Mucosa of descending colon (tissue), 3 donors: ENCODE data around the gene AP1S3. TPM values are rescaled to one million over a fixed set of nuclear protein-coding genes. Genes with fewer than 3 reads are reported as not detected.

Experiments used
- ATAC-seq: fragments of 200-7000 bp; cut with Tn5 transposase; one replicate; pipeline ENCODE4 v1.9.1; 2020; ENCODE audit warnings: mild to moderate bottlenecking, moderate library complexity
- DNase-seq, 3 donors: peaks; one replicate each; pipeline ENCODE4 v3.0.0-alpha.2; 2020
- H3K36me3 ChIP-seq: fragments of 200-600 bp; one replicate; pipeline ENCODE4 v1.8.0; 2021; ENCODE audit warnings: low read depth, mild to moderate bottlenecking
- H3K4me1 ChIP-seq: fragments of 200-600 bp; one replicate; pipeline ENCODE4 v1.8.0; 2021; ENCODE audit warnings: low read depth, mild to moderate bottlenecking
- H3K4me3 ChIP-seq: fragments of 200-600 bp; one replicate; pipeline ENCODE4 v1.8.0; 2021; ENCODE audit warnings: mild to moderate bottlenecking
- H3K9me3 ChIP-seq: fragments of 200-600 bp; one replicate; pipeline ENCODE4 v1.8.0; 2021; ENCODE audit warnings: mild to moderate bottlenecking
- intact Hi-C, 2 donors: fragments of 100-400 bp; cut with DNase I in 1 of 2; cut with micrococcal nuclease in 1 of 2; formaldehyde crosslinking; loops; one replicate each; pipeline versions ENCODE4 v1.11.0 to v1.11.1; 2022; cut with DNase I, micrococcal nuclease
- total RNA-seq, 3 donors: library from RNA; stranded (reverse); fragmentation: NEBNext Ultra II Directional in 2 of 3; extraction: Animal tissue kit (Norgen Biotek cat#: 25700) in 2 of 3; gene quantifications; one replicate each; pipeline versions ENCODE4 v1.2.1 to v1.2.4, GENCODE V29; 2021 to 2023
- TF ChIP-seq, protein P1 (sequence below): fragments of 200-600 bp; IDR thresholded peaks from one replicate; pipeline ENCODE4 v1.8.0; 2022; ENCODE audit warnings: antibody characterized with exemption, mild to moderate bottlenecking
- donor health status: DM: no; HTN: no; CAD: no; lungs with moderate emphysema.
- donor health status: DM: no; HTN: no; CAD: no.
- donor health status: DM: no; HTN: yes; CAD: no.

AP1S3 gene
- total RNA-seq, 3 donors from 2014 or later = 3.5 to 8.6 (median 5.0) TPM

DNA sequence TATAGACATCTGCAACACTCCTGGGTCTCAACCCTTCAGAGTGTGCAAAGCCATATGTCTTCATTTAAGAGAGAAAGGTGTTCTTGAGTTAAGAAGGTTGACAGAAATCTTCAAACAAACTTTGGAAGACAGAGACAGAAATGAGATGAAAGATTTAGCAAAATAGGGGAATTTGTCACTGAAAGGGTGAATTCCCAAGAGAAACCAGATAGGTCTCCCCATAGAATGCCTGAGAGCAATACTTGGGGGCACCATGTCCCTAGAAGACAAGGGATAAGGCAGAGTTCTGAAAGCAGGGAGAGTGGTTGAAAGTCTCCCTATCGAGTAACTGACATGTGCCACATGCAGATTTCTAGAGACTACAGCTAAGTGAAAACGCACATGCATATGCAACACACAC, 50.0 kb downstream of the AP1S3 start:
- H3K9me3 ChIP-seq = no peaks in the 10 kb centered on the region
- TF ChIP-seq, protein P1, sequence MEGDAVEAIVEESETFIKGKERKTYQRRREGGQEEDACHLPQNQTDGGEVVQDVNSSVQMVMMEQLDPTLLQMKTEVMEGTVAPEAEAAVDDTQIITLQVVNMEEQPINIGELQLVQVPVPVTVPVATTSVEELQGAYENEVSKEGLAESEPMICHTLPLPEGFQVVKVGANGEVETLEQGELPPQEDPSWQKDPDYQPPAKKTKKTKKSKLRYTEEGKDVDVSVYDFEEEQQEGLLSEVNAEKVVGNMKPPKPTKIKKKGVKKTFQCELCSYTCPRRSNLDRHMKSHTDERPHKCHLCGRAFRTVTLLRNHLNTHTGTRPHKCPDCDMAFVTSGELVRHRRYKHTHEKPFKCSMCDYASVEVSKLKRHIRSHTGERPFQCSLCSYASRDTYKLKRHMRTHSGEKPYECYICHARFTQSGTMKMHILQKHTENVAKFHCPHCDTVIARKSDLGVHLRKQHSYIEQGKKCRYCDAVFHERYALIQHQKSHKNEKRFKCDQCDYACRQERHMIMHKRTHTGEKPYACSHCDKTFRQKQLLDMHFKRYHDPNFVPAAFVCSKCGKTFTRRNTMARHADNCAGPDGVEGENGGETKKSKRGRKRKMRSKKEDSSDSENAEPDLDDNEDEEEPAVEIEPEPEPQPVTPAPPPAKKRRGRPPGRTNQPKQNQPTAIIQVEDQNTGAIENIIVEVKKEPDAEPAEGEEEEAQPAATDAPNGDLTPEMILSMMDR = no peak
- ATAC-seq = no peak
- intact Hi-C loops = no loop called here
- H3K4me3 ChIP-seq = no peak overlapping the region
- H3K36me3 ChIP-seq = no peaks in the 10 kb centered on the region
- H3K4me1 ChIP-seq = peaks cover 5% of the 10 kb centered on the region
- DNase-seq = no peak

DNA sequence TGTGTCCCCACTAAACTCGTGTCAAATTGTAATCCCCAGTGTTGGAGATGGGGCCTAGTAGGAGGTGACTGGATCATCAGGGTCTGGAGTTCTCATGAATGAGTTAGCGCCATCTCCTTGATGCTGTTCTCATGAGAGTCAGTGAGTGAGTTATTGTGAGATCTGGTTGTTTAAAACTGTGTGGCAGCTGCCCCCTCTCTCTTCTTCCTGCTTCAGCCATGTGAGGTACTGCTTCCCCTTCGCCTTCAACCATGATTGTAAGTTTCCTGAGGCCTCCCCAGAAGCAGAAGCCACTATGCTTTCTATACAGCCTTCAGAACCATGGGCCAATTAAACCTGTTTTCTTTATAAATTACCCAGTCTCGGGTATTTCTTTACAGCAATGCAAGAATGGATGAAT, 50.4 kb downstream of the AP1S3 start:
- Histone ChIP-seq H3K4me3 (no peak overlapping the region), H3K4me1 (peaks cover 5% of the 10 kb centered on the region), H3K9me3 (no peaks in the 10 kb centered on the region), H3K36me3 (no peaks in the 10 kb centered on the region)
- no peak for DNase-seq
- ATAC-seq = no peak
- TF ChIP-seq, protein P1 = no peak
- intact Hi-C loops = no loop called here

DNA sequence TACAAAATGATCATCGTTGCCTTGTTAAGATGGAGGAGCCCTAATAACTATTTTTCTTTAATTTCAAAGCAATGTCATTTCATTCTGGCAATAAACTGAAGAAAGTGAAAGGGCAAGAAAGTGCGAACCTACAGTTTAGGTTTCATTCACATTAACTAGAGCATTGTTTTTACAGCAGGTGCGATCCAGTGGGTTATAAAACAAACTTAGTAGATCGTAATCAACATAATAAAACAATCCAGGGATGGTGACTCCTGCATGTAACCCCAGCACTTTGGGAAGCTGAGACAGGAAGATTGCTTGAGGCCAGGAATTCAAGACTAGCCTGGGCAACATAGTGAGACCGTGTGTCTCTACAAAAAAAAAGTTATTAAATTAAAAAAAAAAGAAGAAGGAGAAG, 51.1 kb downstream of the AP1S3 start:
- intact Hi-C loops = no loop called here
- ATAC-seq (peak; percentile 97), DNase-seq (peak in 1 of 3 donors; percentile 27)
- Histone ChIP-seq H3K4me1 (peaks cover 5% of the 10 kb centered on the region), H3K9me3 (no peaks in the 10 kb centered on the region), H3K36me3 (no peaks in the 10 kb centered on the region), H3K4me3 (no peak overlapping the region)
- TF ChIP-seq, protein P1 = no peak

DNA sequence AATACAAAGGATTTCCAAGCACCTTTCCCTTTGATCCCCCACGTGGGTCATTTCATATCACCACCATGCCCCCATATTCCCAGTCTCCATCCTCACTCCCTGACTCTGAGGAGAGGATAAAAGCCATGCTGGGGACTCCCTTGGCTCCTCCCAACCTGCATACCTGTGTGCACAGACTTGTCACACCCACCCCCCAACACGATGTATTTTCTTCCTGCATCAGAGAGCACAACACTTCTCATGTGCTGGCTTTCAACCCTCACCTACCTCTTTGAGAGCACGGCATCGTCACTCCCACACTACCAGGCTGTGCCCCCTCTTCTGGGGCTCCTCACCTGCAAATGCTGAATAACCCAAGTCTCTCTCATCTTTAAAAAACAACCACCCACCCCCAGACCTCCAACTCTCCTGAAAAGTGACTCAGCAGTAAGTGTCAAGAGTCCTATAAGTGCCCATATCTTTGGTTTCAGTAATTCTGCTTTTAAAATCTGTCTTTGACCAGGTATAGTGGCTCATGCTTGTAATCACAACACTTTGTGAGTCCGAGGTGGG, 53.1 kb downstream of the AP1S3 start:
- H3K9me3 ChIP-seq = no peaks in the 10 kb centered on the region
- TF ChIP-seq, protein P1 = no peak
- ATAC-seq (no peak), DNase-seq (no peak)
- intact Hi-C loops = no loop called here
- no peaks in the 10 kb centered on the region for H3K36me3 ChIP-seq
- no peak overlapping the region for H3K4me3 ChIP-seq
- H3K4me1 ChIP-seq = peaks cover 5% of the 10 kb centered on the region

DNA sequence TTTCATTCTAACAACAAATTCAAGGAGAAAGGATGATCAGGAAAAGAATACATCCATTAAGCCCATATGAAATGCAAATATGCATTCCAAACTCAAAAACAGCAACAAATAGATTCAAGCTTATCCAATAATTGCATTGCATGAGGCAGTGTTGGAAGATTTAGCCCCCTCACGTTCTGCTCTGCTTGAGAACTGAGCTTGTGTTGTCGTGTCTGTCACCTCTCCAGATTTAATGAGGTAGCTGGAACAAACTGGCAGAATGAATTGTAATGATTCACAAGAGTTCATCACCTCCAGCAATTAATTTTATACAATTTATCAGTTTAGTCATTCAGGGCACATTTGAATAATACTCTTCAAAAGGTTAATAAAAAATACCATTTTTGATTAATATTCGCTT, 54.8 kb downstream of the AP1S3 start:
- TF ChIP-seq, protein P1 = no peak
- intact Hi-C loops = no loop called here
- no peaks in the 10 kb centered on the region for H3K36me3 ChIP-seq
- DNase-seq = no peak
- H3K9me3 ChIP-seq = no peaks in the 10 kb centered on the region
- H3K4me3 ChIP-seq = no peak overlapping the region
- ATAC-seq = no peak
- peaks cover 5% of the 10 kb centered on the region for H3K4me1 ChIP-seq

DNA sequence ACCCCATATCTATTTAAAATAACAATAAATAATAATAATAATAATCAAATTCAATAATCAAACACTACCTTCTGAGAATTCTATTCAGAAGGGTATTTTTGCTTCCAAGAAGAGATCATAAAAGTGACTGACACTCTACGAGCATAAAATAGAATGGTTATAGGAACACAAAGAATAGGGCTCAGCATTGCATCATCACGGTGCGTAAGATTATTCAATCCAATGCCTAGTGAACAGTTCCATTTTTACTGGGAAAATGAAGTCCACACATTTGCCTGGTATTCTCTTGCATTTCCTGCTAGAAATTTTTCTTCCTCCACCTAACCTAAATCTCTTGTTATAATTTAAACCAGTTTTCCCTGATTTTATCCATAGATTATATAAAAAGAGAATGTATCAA, 55.8 kb downstream of the AP1S3 start:
- intact Hi-C loops = no loop called here
- TF ChIP-seq, protein P1 = no peak

More for the DNA sequence above, 55.8 kb downstream of the AP1S3 start:
- no peak overlapping the region for H3K4me3 ChIP-seq
- no peaks in the 10 kb centered on the region for H3K9me3 ChIP-seq
- no peaks in the 10 kb centered on the region for H3K36me3 ChIP-seq
- H3K4me1 ChIP-seq = peaks cover 2% of the 10 kb centered on the region
- ATAC-seq = no peak
- no peak for DNase-seq
